ENCODE measurements around the gene KRTAP20-2.

KRTAP20-2 gene

GRCh38 chr21:30668776-30669175 is 33.8 kb downstream of the KRTAP20-2 start:
- no peak for DNase-seq (ENCODE audit: low read depth)
- TF ChIP-seq, protein P1, sequence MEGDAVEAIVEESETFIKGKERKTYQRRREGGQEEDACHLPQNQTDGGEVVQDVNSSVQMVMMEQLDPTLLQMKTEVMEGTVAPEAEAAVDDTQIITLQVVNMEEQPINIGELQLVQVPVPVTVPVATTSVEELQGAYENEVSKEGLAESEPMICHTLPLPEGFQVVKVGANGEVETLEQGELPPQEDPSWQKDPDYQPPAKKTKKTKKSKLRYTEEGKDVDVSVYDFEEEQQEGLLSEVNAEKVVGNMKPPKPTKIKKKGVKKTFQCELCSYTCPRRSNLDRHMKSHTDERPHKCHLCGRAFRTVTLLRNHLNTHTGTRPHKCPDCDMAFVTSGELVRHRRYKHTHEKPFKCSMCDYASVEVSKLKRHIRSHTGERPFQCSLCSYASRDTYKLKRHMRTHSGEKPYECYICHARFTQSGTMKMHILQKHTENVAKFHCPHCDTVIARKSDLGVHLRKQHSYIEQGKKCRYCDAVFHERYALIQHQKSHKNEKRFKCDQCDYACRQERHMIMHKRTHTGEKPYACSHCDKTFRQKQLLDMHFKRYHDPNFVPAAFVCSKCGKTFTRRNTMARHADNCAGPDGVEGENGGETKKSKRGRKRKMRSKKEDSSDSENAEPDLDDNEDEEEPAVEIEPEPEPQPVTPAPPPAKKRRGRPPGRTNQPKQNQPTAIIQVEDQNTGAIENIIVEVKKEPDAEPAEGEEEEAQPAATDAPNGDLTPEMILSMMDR (IDR thresholded peaks at IDR 0.05; ENCODE audit: low read depth, low read length, missing control alignments) = no peak
- H3K4me3 ChIP-seq (ENCODE audit: low read depth, low read length) = no peak overlapping the region

DNA sequence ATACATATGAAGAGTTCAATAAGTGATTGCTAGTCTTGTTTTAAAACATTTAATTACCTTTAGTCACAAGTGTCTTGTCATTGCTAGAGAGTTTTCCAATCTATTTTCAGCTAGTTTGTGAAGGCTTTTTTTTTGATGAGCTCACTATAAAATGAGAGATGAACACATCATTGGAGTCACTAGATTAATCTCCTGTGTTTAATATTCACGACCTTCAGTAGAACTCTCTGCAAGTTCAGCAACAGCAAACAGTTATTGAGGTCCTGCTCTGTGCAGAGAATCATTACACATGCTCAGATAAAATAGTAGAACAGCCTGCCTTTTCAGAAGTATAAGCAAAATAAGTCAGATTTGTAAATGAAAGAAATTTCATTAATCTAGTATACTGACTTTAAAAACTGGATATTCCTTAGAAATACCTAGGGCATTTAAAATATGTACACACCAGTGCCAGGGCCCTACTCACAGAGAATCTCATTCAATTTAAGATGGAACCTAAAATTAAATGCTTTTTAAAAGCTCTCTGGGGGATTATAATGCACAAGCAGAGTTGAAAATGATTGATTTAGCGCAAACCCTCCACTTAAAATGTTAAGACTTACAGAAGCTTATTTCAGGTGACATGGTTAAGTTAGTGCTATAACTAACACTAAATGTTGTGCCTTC is 38.1 kb downstream of the KRTAP20-2 start:
- no peak overlapping the region for H3K4me3 ChIP-seq (ENCODE audit: low read depth, low read length)
- DNase-seq (ENCODE audit: low read depth) = no peak
- TF ChIP-seq, protein P1 (IDR thresholded peaks at IDR 0.05; ENCODE audit: low read depth, low read length, missing control alignments) = no peak

DNA sequence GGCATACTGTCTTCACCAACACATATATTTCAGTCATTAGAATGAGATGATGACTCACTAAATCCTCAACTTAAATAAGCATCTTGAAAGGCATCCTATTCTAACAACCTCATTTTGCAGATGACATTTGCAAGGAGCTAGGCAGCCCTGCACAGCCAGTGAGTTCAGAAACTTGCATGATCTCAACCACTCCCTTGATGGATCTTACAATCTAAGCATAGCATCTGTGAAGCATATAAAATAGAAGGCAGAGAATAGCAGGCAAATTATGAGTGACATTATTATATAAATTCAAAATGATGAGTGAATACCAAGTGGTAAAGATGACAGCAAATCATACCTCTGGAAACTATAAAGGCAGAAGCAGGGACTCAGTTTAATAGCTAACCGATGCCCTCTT is 39.3 kb downstream of the KRTAP20-2 start:
- no peak for DNase-seq (ENCODE audit: low read depth)
- no peak overlapping the region for H3K4me3 ChIP-seq (ENCODE audit: low read depth, low read length)
- TF ChIP-seq, protein P1 (IDR thresholded peaks at IDR 0.05; ENCODE audit: low read depth, low read length, missing control alignments) = no peak

GRCh38 chr21:30676737-30677136 is 41.7 kb downstream of the KRTAP20-2 start:
- DNase-seq (ENCODE audit: low read depth) = no peak
- H3K4me3 ChIP-seq (ENCODE audit: low read depth, low read length) = no peak overlapping the region
- TF ChIP-seq, protein P1 (IDR thresholded peaks at IDR 0.05; ENCODE audit: low read depth, low read length, missing control alignments) = no peak

DNA sequence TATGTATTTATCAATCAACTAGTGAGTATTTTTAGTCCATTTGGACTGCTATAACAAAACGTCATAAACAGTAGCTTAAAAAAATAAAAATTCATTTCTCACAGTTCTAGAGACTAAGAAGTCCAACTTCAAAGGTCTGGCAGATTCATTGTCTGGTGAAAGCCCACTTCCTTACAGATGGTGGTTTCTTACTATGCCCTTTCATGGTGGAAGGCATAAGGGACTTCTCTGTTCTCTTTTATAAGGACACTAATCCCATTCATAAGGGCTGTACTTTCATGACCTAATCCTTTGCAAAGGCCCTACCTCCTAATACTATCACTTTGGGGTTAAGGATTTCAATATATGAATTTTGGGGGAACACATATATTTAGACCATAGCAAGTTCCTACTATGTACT is 45.6 kb downstream of the KRTAP20-2 start:
- H3K4me3 ChIP-seq (ENCODE audit: low read depth, low read length) = no peak overlapping the region
- TF ChIP-seq, protein P1 (IDR thresholded peaks at IDR 0.05; ENCODE audit: low read depth, low read length, missing control alignments) = no peak
- DNase-seq (ENCODE audit: low read depth) = no peak

- TF ChIP-seq, protein P1 (IDR thresholded peaks at IDR 0.05; ENCODE audit: low read depth, low read length, missing control alignments) = no peak
- no peak overlapping the region for H3K4me3 ChIP-seq (ENCODE audit: low read depth, low read length)
Observed at GRCh38 chr21:30684506-30684905, 49.5 kb downstream of the KRTAP20-2 start.

More at GRCh38 chr21:30684506-30684905, 49.5 kb downstream of the KRTAP20-2 start:
- no peak for DNase-seq (ENCODE audit: low read depth)

All from GM12864 (cell line).